Measurements from ENCODE around the gene PAX3. TPM values are rescaled to one million over a fixed set of nuclear protein-coding genes. Genes with fewer than 3 reads are reported as not detected.

PAX3 gene
- total RNA-seq, 1 experiment from 2014 or later = not detected

DNA sequence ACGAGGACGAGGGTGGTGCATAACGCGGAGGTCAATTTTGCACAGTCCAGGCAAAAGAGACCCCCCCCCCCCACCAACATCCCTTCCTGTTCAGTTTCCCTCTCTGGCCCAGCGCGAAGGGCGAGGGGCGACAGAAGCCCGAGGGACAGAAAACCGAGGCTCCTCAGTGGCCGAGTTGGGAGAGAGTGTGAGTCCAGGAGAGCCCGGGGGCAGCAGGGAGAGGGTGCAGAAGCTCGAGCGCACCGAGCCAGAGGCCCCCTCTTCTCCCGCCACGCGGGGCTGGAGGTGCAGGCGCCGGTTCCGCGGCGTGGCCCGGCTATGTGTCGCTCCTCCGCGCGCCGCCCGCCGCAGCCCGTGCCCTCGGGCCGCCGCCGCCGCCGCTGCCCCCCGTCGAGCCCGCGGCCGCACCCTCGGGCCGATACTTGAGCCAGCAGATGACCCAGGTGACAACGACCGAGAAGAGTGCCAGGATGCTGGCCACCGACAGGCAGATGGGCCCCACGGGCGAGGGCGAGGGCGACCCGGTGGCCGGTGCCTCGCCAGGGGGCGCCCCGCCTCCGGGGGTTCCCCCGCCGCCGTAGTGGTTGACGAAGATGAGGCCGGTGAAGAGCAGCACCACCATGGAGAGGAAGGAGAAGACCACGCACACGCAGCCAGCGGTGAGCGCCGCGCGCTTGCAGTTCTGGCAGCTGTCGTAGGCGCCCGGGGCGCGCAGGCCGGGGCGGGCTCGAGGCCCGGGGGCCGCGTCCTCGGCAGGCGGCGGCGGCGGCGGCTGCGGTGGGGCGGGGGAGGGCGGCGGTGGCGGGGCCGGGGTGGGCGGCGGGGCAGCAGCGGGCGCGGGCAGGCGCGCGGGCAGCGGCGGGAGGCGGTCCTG, 20.2 kb upstream of the PAX3 start:
- CTCF ChIA-PET = interaction anchor here (0.5 to 2.7 kb wide), 32 partner anchors 11 to 749 kb away, joined by 3 to 37 read pairs (median 4); partner anchors contain the start of genes PAX3 and SGPP2
- DNase-seq (ENCODE audit: low spot score) (peak; percentile 32), ATAC-seq (peak; percentile 29)
- Mint-ChIP-seq H3K4me3 (peak overlapping the region; percentile 79), H3K27ac (no peak overlapping the region), H3K9me3 (no peaks in the 10 kb centered on the region), H3K27me3 (ENCODE audit: low read depth) (peaks cover 93% of the 10 kb centered on the region), H3K4me1 (peaks cover 11% of the 10 kb centered on the region), H3K36me3 (no peaks in the 10 kb centered on the region)
- TF ChIP-seq, protein P1, sequence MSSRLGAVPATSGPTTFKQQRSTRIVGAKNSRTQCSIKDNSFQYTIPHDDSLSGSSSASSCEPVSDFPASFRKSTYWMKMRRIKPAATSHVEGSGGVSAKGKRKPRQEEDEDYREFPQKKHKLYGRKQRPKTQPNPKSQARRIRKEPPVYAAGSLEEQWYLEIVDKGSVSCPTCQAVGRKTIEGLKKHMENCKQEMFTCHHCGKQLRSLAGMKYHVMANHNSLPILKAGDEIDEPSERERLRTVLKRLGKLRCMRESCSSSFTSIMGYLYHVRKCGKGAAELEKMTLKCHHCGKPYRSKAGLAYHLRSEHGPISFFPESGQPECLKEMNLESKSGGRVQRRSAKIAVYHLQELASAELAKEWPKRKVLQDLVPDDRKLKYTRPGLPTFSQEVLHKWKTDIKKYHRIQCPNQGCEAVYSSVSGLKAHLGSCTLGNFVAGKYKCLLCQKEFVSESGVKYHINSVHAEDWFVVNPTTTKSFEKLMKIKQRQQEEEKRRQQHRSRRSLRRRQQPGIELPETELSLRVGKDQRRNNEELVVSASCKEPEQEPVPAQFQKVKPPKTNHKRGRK (CRISPR knock-in tag; IDR thresholded peaks at IDR 0.05; ENCODE audit: borderline replicate concordance) = no peak
- TF ChIP-seq CREM (CRISPR knock-in tag; IDR thresholded peaks at IDR 0.05) = peak; percentile 19; the same call in 1 of the 2 replicates
- 0 out of 2 replicates have a peak, but pooled peaks have one; percentile 37 for TF ChIP-seq ZNF423 (CRISPR knock-in tag; IDR thresholded peaks at IDR 0.05)
- POLR2A ChIA-PET = interaction anchor here (0.6 to 1.8 kb wide), 7 partner anchors 11 to 114 kb away, joined by 3 to 7 read pairs (median 4); no protein-coding TSS in a partner anchor

DNA sequence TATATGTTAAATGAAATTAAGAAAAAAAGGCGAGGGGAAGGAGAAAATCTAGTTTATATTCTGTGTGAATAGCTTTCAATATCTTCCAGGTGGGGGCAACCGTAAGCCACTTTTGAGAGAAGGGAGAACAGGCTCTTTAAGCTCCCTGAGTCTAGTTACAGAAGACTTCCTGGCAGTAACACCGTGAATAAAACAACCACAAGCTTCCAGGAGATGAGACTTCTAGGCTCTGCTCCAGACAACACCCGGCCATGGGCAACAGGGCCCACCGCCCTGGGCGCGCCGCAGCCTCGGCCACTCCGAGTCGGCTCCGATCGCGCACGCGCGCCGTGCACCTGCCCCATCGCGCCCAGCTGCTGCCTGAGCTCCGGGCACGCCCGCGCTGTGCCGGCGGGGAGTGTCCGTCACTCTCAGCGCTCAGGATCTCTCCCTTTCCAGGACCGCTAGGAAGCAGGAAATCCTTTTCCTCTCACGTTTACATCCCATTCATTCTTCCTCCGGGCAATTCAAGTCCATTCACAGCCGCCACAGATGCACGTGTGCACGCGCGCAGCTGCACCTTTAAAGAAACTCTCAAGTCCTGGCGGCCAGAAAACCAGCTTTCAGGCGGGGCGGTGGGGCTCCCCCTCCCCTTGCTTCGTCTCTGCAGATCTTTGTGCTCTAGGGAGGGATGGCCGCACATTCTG, 19.4 kb upstream of the PAX3 start:
- ChIA-PET CTCF (interaction anchor here (0.6 to 2.7 kb wide), 31 partner anchors 11 to 901 kb away, joined by 3 to 37 read pairs (median 4); partner anchors contain the start of gene SGPP2), POLR2A (interaction anchor here (0.7 to 1.8 kb wide), 4 partner anchors 10 to 112 kb away, joined by 3 to 7 read pairs (median 5); no protein-coding TSS in a partner anchor)
- TF ChIP-seq NFYB (CRISPR knock-in tag; conservative IDR thresholded peaks at IDR 0.05; ENCODE audit: low read depth) = no peak
- TF ChIP-seq TP53 (CRISPR knock-in tag; IDR thresholded peaks at IDR 0.05) = 0 out of 2 replicates have a peak, but pooled peaks have one; percentile 16
- peak; percentile 50; the same call in 1 of the 2 replicates for TF ChIP-seq MAX (CRISPR knock-in tag; IDR thresholded peaks at IDR 0.05)
- TF ChIP-seq, protein P2, sequence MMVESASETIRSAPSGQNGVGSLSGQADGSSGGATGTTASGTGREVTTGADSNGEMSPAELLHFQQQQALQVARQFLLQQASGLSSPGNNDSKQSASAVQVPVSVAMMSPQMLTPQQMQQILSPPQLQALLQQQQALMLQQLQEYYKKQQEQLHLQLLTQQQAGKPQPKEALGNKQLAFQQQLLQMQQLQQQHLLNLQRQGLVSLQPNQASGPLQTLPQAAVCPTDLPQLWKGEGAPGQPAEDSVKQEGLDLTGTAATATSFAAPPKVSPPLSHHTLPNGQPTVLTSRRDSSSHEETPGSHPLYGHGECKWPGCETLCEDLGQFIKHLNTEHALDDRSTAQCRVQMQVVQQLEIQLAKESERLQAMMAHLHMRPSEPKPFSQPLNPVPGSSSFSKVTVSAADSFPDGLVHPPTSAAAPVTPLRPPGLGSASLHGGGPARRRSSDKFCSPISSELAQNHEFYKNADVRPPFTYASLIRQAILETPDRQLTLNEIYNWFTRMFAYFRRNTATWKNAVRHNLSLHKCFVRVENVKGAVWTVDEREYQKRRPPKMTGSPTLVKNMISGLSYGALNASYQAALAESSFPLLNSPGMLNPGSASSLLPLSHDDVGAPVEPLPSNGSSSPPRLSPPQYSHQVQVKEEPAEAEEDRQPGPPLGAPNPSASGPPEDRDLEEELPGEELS (CRISPR knock-in tag; IDR thresholded peaks at IDR 0.05) = 0 out of 2 replicates have a peak, but pooled peaks have one; percentile 34
- no peak for TF ChIP-seq NFE2L1 (CRISPR knock-in tag; IDR thresholded peaks at IDR 0.05)
- no peak for TF ChIP-seq ELF4 (CRISPR knock-in tag; IDR thresholded peaks at IDR 0.05; ENCODE audit: low read depth)
- TF ChIP-seq ESRRA (CRISPR knock-in tag; IDR thresholded peaks at IDR 0.05; ENCODE audit: borderline replicate concordance) = no peak
- no peak for TF ChIP-seq USF2 (CRISPR knock-in tag; IDR thresholded peaks at IDR 0.05)
- TF ChIP-seq ZBTB21 (CRISPR knock-in tag; IDR thresholded peaks at IDR 0.05; ENCODE audit: borderline replicate concordance) = no peak
- TF ChIP-seq HMGXB4 (CRISPR knock-in tag; IDR thresholded peaks at IDR 0.05) = peak; percentile 30; the same call in 1 of the 2 replicates
- Mint-ChIP-seq H3K4me1 (peaks cover 11% of the 10 kb centered on the region), H3K27ac (no peak overlapping the region), H3K4me3 (peak overlapping the region; percentile 79), H3K27me3 (ENCODE audit: low read depth) (peaks cover 94% of the 10 kb centered on the region), H3K9me3 (no peaks in the 10 kb centered on the region), H3K36me3 (no peaks in the 10 kb centered on the region)
- DNase-seq (ENCODE audit: low spot score) (peak; percentile 83), ATAC-seq (peak; percentile 74)

Measured in WTC11 (cell line).